Glomerular visceral epithelial cell (primary cell): ENCODE results near the gene OR52N2.

Experiments
- DNase-seq: peaks from one replicate; pipeline ENCODE4 v3.0.0-alpha.2; 2016; ENCODE audit errors: extremely low spot score

OR52N2 gene

GRCh38 chr11:5808500-5809121 is at the start of gene OR52N2:
OR52N2 (plus strand) TSS chr11:5808924; CDS start chr11:5820336, 11,412 bp downstream.
- peak; percentile 66 for DNase-seq

GRCh38 chr11:5767056-5767455 is 41.7 kb upstream of the OR52N2 start:
- no peak for DNase-seq

GRCh38 chr11:5783255-5783654 is 25.5 kb upstream of the OR52N2 start, which contains the start of gene OR52N5:
OR52N5 (minus strand) TSS chr11:5783355; CDS start chr11:5778634, 4,721 bp downstream.
- DNase-seq: no peak

GRCh38 chr11:5791165-5791564 is 17.6 kb upstream of the OR52N2 start, which contains the start of gene OR52N1:
OR52N1 (minus strand) TSS chr11:5791265; CDS start chr11:5788816, 2,449 bp downstream.
- DNase-seq: no peak

- DNase-seq: no peak
Measured at GRCh38 chr11:5796541-5796940, 12.2 kb upstream of the OR52N2 start.

GRCh38 chr11:5803982-5804381 is 4.7 kb upstream of the OR52N2 start:
- no peak for DNase-seq

GRCh38 chr11:5807580-5807979 is 1.1 kb upstream of the OR52N2 start:
- DNase-seq: no peak

GRCh38 chr11:5809122-5809519 is 397 bp downstream of the OR52N2 start:
- no peak for DNase-seq

- no peak for DNase-seq
Measured at GRCh38 chr11:5809905-5810795, 1.4 kb downstream of the OR52N2 start.

- no peak for DNase-seq
Measured at GRCh38 chr11:5815534-5815933, 6.8 kb downstream of the OR52N2 start.

GRCh38 chr11:5818245-5818886 is 9.6 kb downstream of the OR52N2 start:
- DNase-seq: no peak

- no peak for DNase-seq
Measured at GRCh38 chr11:5831196-5831829, 22.6 kb downstream of the OR52N2 start.

- no peak for DNase-seq
Measured at GRCh38 chr11:5833446-5833845, 24.7 kb downstream of the OR52N2 start.

GRCh38 chr11:5837695-5838094 is 29.0 kb downstream of the OR52N2 start:
- DNase-seq: no peak

- no peak for DNase-seq
Measured at GRCh38 chr11:5841797-5842196, 33.1 kb downstream of the OR52N2 start, which contains the start of gene OR52E6. OR52E6 (minus strand) TSS chr11:5841897; CDS start chr11:5841897, 0 bp downstream.

GRCh38 chr11:5846701-5847100 is 38.0 kb downstream of the OR52N2 start:
- DNase-seq: no peak

- no peak for DNase-seq
Measured at GRCh38 chr11:5847711-5848110, 39.0 kb downstream of the OR52N2 start.

- DNase-seq: no peak
Measured at GRCh38 chr11:5851002-5851401, 42.3 kb downstream of the OR52N2 start.

GRCh38 chr11:5857590-5857989 is 48.9 kb downstream of the OR52N2 start, which contains the start of gene OR52E8:
OR52E8 (minus strand) TSS chr11:5857690; CDS start chr11:5857690, 0 bp downstream.
- no peak for DNase-seq

- DNase-seq: no peak
Measured at GRCh38 chr11:5865826-5866225, 57.1 kb downstream of the OR52N2 start.
